ENCODE measurements around the gene OR4C11.
A peak's percentile ranks its signal among the peaks of the same experiment; 100 is the strongest.

OR4C11 gene

GRCh38 chr11:55634813-55635212 is 27.4 kb upstream of the OR4C11 start, which contains the start of gene OR4P4:
TSS of gene OR4P4 (plus strand) at chr11:55635113.
- Histone ChIP-seq H3K4me2 (ENCODE audit: low read length) (no peak within 1 kb of the TSS), H3K27ac (ENCODE audit: low read length) (no peak within 1 kb of the TSS), H3K4me3 (ENCODE audit: low read length) (no peak within 1 kb of the TSS), H4K20me1 (ENCODE audit: insufficient read depth, low read length) (no peaks in the 10 kb centered on the region), H3K9ac (ENCODE audit: low read length) (no peak within 1 kb of the TSS), H3K27me3 (ENCODE audit: low read depth, low read length) (no peaks in the 10 kb centered on the region), H3K4me1 (ENCODE audit: low read length) (no peaks in the 10 kb centered on the region), H3K36me3 (replicated peaks; ENCODE audit: low read depth, low read length) (no peaks in the 10 kb centered on the region), H3K79me2 (ENCODE audit: low read length) (no peaks in the 10 kb centered on the region), H3K9me3 (ENCODE audit: insufficient read depth, low read length) (peaks cover 2% of the 10 kb centered on the region; the same call in 1 of the 2 replicates), H2AFZ (ENCODE audit: low read depth, low read length) (no peak within 1 kb of the TSS)
- no peak for TF ChIP-seq CTCF (IDR thresholded peaks at IDR 0.05; ENCODE audit: low read depth, low read length)
- no peak for TF ChIP-seq EZH2phosphoT487 (IDR thresholded peaks at IDR 0.05; ENCODE audit: low read depth)

- Histone ChIP-seq H3K9ac (ENCODE audit: low read length) (no peak overlapping the region), H2AFZ (ENCODE audit: low read depth, low read length) (no peak overlapping the region), H3K4me3 (ENCODE audit: low read length) (no peak overlapping the region), H3K27ac (ENCODE audit: low read length) (no peak overlapping the region), H3K36me3 (replicated peaks; ENCODE audit: low read depth, low read length) (no peaks in the 10 kb centered on the region), H3K4me2 (ENCODE audit: low read length) (no peak overlapping the region), H3K9me3 (ENCODE audit: insufficient read depth, low read length) (no peaks in the 10 kb centered on the region), H3K4me1 (ENCODE audit: low read length) (no peaks in the 10 kb centered on the region), H3K27me3 (ENCODE audit: low read depth, low read length) (no peaks in the 10 kb centered on the region), H4K20me1 (ENCODE audit: insufficient read depth, low read length) (no peaks in the 10 kb centered on the region), H3K79me2 (ENCODE audit: low read length) (no peaks in the 10 kb centered on the region)
- TF ChIP-seq EZH2phosphoT487 (IDR thresholded peaks at IDR 0.05; ENCODE audit: low read depth) (no peak), CTCF (IDR thresholded peaks at IDR 0.05; ENCODE audit: low read depth, low read length) (no peak)
Measured at GRCh38 chr11:55624531-55624930, 17.1 kb upstream of the OR4C11 start.

- Histone ChIP-seq H3K27ac (ENCODE audit: low read length) (peak overlapping the region; percentile 5; the same call in 1 of the 2 replicates), H3K4me2 (ENCODE audit: low read length) (peak overlapping the region; percentile 29; the same call in 1 of the 2 replicates), H3K36me3 (replicated peaks; ENCODE audit: low read depth, low read length) (peaks cover 4% of the 10 kb centered on the region), H2AFZ (ENCODE audit: low read depth, low read length) (no peak overlapping the region), H3K79me2 (ENCODE audit: low read length) (no peaks in the 10 kb centered on the region), H4K20me1 (ENCODE audit: insufficient read depth, low read length) (no peaks in the 10 kb centered on the region), H3K27me3 (ENCODE audit: low read depth, low read length) (no peaks in the 10 kb centered on the region), H3K4me3 (ENCODE audit: low read length) (no peak overlapping the region), H3K9me3 (ENCODE audit: insufficient read depth, low read length) (peaks cover 11% of the 10 kb centered on the region; the same call in 1 of the 2 replicates), H3K4me1 (ENCODE audit: low read length) (peaks cover 14% of the 10 kb centered on the region), H3K9ac (ENCODE audit: low read length) (no peak overlapping the region)
- TF ChIP-seq EZH2phosphoT487 (IDR thresholded peaks at IDR 0.05; ENCODE audit: low read depth) (no peak), CTCF (IDR thresholded peaks at IDR 0.05; ENCODE audit: low read depth, low read length) (no peak)
Measured at GRCh38 chr11:55572548-55572947, 34.9 kb downstream of the OR4C11 start.

- H3K9me3 ChIP-seq (ENCODE audit: insufficient read depth, low read length): peaks cover 11% of the 10 kb centered on the region; the same call in 1 of the 2 replicates
- H3K9ac ChIP-seq (ENCODE audit: low read length): no peak within 1 kb of the TSS
- H3K27ac ChIP-seq (ENCODE audit: low read length): peak within 1 kb of the TSS; percentile 5; the same call in 1 of the 2 replicates
- H3K4me1 ChIP-seq (ENCODE audit: low read length): peaks cover 14% of the 10 kb centered on the region
- no peak within 1 kb of the TSS for H3K4me3 ChIP-seq (ENCODE audit: low read length)
- H4K20me1 ChIP-seq (ENCODE audit: insufficient read depth, low read length): no peaks in the 10 kb centered on the region
- no peak within 1 kb of the TSS for H2AFZ ChIP-seq (ENCODE audit: low read depth, low read length)
- H3K4me2 ChIP-seq (ENCODE audit: low read length): peak within 1 kb of the TSS; percentile 29; the same call in 1 of the 2 replicates
- H3K27me3 ChIP-seq (ENCODE audit: low read depth, low read length): no peaks in the 10 kb centered on the region
- no peaks in the 10 kb centered on the region for H3K79me2 ChIP-seq (ENCODE audit: low read length)
- peaks cover 4% of the 10 kb centered on the region for H3K36me3 ChIP-seq (replicated peaks; ENCODE audit: low read depth, low read length)
- TF ChIP-seq EZH2phosphoT487 (IDR thresholded peaks at IDR 0.05; ENCODE audit: low read depth): no peak
- no peak for TF ChIP-seq CTCF (IDR thresholded peaks at IDR 0.05; ENCODE audit: low read depth, low read length)
Measured at GRCh38 chr11:55571828-55572227, 35.6 kb downstream of the OR4C11 start, which contains the start of gene OR4C16. TSS of gene OR4C16 (plus strand) at chr11:55572128. CDS start at chr11:55572128, 0 bp downstream.
